Right atrium auricular region (tissue), 2 donors: ENCODE measurements around the gene FLT4. TPM values are rescaled to one million over a fixed set of nuclear protein-coding genes. Genes with fewer than 3 reads are reported as not detected.

Experiments
- DNase-seq: peaks from one replicate; pipeline ENCODE4 v3.0.0-alpha.2; 2019; ENCODE audit warnings: low spot score
- H3K27ac ChIP-seq, 2 donors: fragments of 200-600 bp; sonication (generic); 1 replicate in 1 of 2; 2 replicates in 1 of 2; pipeline ENCODE4 v1.5.1; 2016 to 2019
- H3K27me3 ChIP-seq, 2 donors: fragments of 200-600 bp; sonication (generic); one replicate each; pipeline versions ENCODE4 v1.5.1 to v1.6.0; 2017 to 2019
- H3K36me3 ChIP-seq: fragments of 200-600 bp; sonication (generic); one replicate; pipeline ENCODE4 v1.5.1; 2016
- H3K4me1 ChIP-seq, 2 donors: fragments of 200-600 bp; sonication (generic); one replicate each; pipeline versions ENCODE4 v1.5.1 to v1.6.0; 2017 to 2019
- H3K4me3 ChIP-seq, 2 donors: fragments of 200-600 bp; sonication (generic); 1 replicate in 1 of 2; 2 replicates in 1 of 2; pipeline ENCODE4 v1.5.1; 2017 to 2019; ENCODE audit warnings: mild to moderate bottlenecking in 1 of 2, moderate library complexity in 1 of 2
- H3K9me3 ChIP-seq, 2 donors: fragments of 200-600 bp; sonication (generic); one replicate each; pipeline ENCODE4 v1.5.1; 2019
- CTCF ChIP-seq, 2 donors: fragments of 200-600 bp; sonication (generic); IDR thresholded peaks; one replicate each; pipeline ENCODE4 v1.5.1; 2019; ENCODE audit warnings: antibody characterized with exemption in 2 of 2
- total RNA-seq, 2 donors: library from RNA; depleted of rRNA; stranded (reverse); fragments of >200 nt; gene quantifications; one replicate each; pipeline ENCODE4 v1.1.0, GENCODE V29; 2016

FLT4 gene
- total RNA-seq, 2 donors from 2014 or later = 2.0 to 4.2 TPM

DNA sequence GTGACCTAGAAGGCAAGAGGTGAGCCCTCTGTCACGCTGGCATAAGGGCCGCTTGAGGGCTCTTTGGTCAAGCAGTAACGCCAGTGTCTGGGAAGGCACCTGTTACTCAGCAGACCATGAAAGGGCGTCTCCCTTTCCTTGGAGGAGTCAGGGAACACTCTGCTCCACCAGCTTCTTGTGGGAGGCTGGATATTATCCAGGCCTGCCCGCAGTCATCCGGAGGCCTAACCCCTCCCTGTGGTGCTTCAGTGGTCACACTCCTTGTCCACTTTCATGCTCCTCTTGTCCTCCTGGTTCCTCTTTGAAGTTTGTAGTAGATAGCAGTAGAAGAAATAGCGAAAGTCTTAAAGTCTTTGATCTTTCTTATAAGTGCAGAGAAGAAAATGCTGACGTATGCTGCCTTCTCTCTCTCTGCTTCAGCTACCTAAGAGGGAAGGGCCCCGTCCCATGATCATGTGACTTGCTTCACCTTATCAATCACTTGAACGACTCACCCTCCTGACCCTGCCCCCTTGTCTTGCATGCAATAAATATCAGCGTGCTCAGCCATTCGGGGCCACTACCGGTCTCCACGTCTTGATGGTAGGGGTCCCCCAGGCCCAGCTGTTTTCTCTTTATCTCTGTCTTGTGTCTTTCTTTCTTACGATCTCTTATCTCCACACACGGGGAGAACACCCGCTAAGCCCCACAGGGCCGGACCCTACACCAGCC, 41.4 kb downstream of the FLT4 start:
- Histone ChIP-seq H3K27ac (no peak overlapping the region), H3K4me3 (no peak overlapping the region), H3K27me3 (no peaks in the 10 kb centered on the region), H3K9me3 (no peaks in the 10 kb centered on the region), H3K36me3 (no peaks in the 10 kb centered on the region), H3K4me1 (no peaks in the 10 kb centered on the region)
- TF ChIP-seq CTCF (IDR thresholded peaks at IDR 0.05) = no peak
- DNase-seq = no peak

DNA sequence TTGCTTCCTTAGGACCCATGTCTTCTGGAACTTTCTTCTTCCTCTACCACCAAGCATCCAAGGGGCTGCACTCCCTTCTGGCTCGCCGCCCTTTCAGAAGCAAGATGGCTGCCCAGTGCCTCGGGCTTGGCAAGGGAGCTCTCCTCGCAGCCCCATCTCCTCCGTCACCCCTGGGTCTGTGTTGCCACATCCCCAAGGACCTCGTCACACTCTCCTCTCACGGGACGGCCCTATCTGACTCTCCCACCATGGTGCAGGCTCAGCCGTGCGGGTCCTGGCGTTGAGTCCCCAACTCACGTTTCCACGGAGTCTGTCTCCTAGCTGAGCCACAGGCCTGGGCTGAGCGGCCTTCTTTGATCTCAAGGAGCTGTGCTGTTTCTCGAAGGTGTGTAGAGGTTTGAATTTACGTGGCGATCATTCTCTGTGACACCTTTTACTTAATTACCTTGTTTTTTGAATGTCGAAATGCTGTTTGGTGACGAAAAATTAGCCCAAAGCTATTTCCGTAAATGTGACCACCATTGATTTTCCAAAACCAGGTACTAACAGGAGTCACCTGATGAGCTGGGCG, 43.1 kb downstream of the FLT4 start:
- Histone ChIP-seq H3K4me3 (no peak overlapping the region), H3K4me1 (no peaks in the 10 kb centered on the region), H3K9me3 (no peaks in the 10 kb centered on the region), H3K27ac (no peak overlapping the region), H3K27me3 (no peaks in the 10 kb centered on the region), H3K36me3 (no peaks in the 10 kb centered on the region)
- peak in 1 of 2 donors; percentile 5 for TF ChIP-seq CTCF (IDR thresholded peaks at IDR 0.05)
- DNase-seq = no peak

DNA sequence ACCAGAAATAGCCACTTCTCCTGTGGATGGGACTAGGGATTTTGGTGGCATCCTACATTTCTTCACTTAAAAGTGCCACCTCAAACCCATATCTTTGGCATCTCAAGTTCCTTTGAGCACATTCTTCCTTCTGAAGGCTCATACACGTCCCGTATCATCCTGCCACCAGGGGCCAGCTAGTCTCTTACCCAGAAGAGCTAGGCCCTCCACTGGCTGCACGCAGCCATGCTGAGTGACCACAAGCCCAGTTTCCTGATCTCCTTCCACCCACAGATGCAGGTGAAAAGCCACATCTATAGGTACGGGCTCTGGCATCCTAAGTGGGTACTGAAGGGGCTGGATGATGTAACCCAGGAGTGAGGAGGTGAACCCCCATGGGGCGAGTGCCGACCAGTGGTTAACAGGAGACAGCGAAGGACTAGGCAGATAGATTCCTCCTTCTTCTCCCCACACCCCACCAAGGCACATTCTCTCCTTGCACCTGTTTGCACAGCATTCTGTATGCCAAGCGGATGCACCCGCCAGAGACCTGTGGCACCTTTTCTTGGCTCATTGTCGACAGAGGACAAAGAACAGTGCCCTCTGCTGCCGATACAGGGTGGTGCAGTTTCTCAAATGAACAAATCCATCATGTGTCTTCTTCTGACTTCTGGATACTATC, 43.7 kb downstream of the FLT4 start:
- H3K4me3 ChIP-seq = no peak overlapping the region
- H3K27me3 ChIP-seq = no peaks in the 10 kb centered on the region
- no peak overlapping the region for H3K27ac ChIP-seq
- no peak for DNase-seq
- H3K9me3 ChIP-seq = no peaks in the 10 kb centered on the region
- no peaks in the 10 kb centered on the region for H3K4me1 ChIP-seq
- peak; percentile 50 to 65 for TF ChIP-seq CTCF (IDR thresholded peaks at IDR 0.05)
- H3K36me3 ChIP-seq = no peaks in the 10 kb centered on the region

- H3K9me3 ChIP-seq = no peaks in the 10 kb centered on the region
- no peak overlapping the region for H3K4me3 ChIP-seq
- DNase-seq = no peak
- H3K36me3 ChIP-seq = no peaks in the 10 kb centered on the region
- no peaks in the 10 kb centered on the region for H3K27me3 ChIP-seq
- no peak overlapping the region for H3K27ac ChIP-seq
- no peak for TF ChIP-seq CTCF (IDR thresholded peaks at IDR 0.05)
- H3K4me1 ChIP-seq = no peaks in the 10 kb centered on the region
Measured at GRCh38 chr5:180604271-180604670, 45.1 kb downstream of the FLT4 start.

- Histone ChIP-seq H3K36me3 (no peaks in the 10 kb centered on the region), H3K4me1 (no peaks in the 10 kb centered on the region), H3K27me3 (no peaks in the 10 kb centered on the region), H3K4me3 (no peak overlapping the region), H3K9me3 (no peaks in the 10 kb centered on the region), H3K27ac (no peak overlapping the region)
- DNase-seq = no peak
- no peak for TF ChIP-seq CTCF (IDR thresholded peaks at IDR 0.05)
Measured at GRCh38 chr5:180603076-180603594, 46.3 kb downstream of the FLT4 start.
